GM12878 (cell line): ENCODE data around the gene DMKN. TPM values are rescaled to one million over a fixed set of nuclear protein-coding genes. Genes with fewer than 3 reads are reported as not detected.

ENCODE experiments used
- BCL11A ChIP-seq: IDR thresholded peaks from 2 replicates; pipeline ENCODE4 v1.6.1; 2011; ENCODE audit warnings: low read depth, low read length
- CEBPB ChIP-seq, 2 experiments: fragments of 150-350 bp in 1 of 2; IDR thresholded peaks; 2 replicates each; pipeline ENCODE4 v1.6.1; 2012 to 2014; ENCODE audit warnings: low read depth in 2 of 2, low read length in 2 of 2, borderline replicate concordance in 1 of 2, inconsistent platforms in 1 of 2
- CREB1 ChIP-seq: IDR thresholded peaks from 2 replicates; pipeline ENCODE4 v1.6.1; 2012; ENCODE audit warnings: low read depth, mild to moderate bottlenecking, inconsistent platforms
- CUX1 ChIP-seq: IDR thresholded peaks from 2 replicates; pipeline ENCODE4 v1.6.1; 2012; ENCODE audit warnings: improper control_type of control experiment, low read depth, low read length; ENCODE audit not compliant: insufficient replicate concordance
- DPF2 ChIP-seq: fragments of 450-650 bp; IDR thresholded peaks from 2 replicates; pipeline ENCODE4 v1.6.1; 2017; ENCODE audit warnings: mild to moderate bottlenecking
- EP300 ChIP-seq, 2 experiments: fragments of 150-350 bp in 1 of 2; IDR thresholded peaks; 2 replicates each; pipeline ENCODE4 v1.6.1; 2011 to 2012; ENCODE audit warnings: low read depth in 2 of 2, low read length in 2 of 2, borderline replicate concordance in 1 of 2, improper control_type of control experiment in 1 of 2, inconsistent platforms in 1 of 2; ENCODE audit not compliant: control insufficient read depth in 1 of 2
- ESRRA ChIP-seq: IDR thresholded peaks from 2 replicates; pipeline ENCODE4 v1.6.1; 2012; ENCODE audit warnings: mild to moderate bottlenecking, low read length, improper control_type of control experiment
- KAT2A ChIP-seq: conservative IDR thresholded peaks from 2 replicates; pipeline ENCODE4 v1.6.1; 2011; ENCODE audit warnings: low read depth, low read length; ENCODE audit not compliant: control insufficient read depth
- LARP7 ChIP-seq: fragments of 450-650 bp; IDR thresholded peaks from 2 replicates; pipeline ENCODE4 v1.6.1; 2017; ENCODE audit warnings: mild to moderate bottlenecking
- NFXL1 ChIP-seq: fragments of 450-650 bp; IDR thresholded peaks from 2 replicates; pipeline ENCODE4 v1.6.1; 2017; ENCODE audit warnings: antibody characterized with exemption, mild to moderate bottlenecking, borderline replicate concordance
- NR2C1 ChIP-seq: fragments of 450-650 bp; IDR thresholded peaks from 2 replicates; pipeline ENCODE4 v1.6.1; 2017; ENCODE audit warnings: antibody characterized with exemption, mild to moderate bottlenecking, moderate library complexity
- NR2F1 ChIP-seq: fragments of 450-650 bp; conservative IDR thresholded peaks from 2 replicates; pipeline ENCODE4 v1.6.1; 2017; ENCODE audit warnings: mild to moderate bottlenecking
- PRDM15 ChIP-seq: fragments of 450-650 bp; formaldehyde crosslinking; IDR thresholded peaks from 2 replicates; pipeline ENCODE4 v1.4.0; 2020; ENCODE audit warnings: mild to moderate bottlenecking, moderate library complexity
- RELA ChIP-seq: fragments of 450-650 bp; IDR thresholded peaks from 2 replicates; pipeline ENCODE4 v1.8.0; 2014; ENCODE audit warnings: borderline replicate concordance; ENCODE audit not compliant: partially characterized antibody
- RUNX3 ChIP-seq: IDR thresholded peaks from 2 replicates; pipeline ENCODE4 v1.6.1; 2012; ENCODE audit warnings: low read length, inconsistent platforms
- SIN3A ChIP-seq: IDR thresholded peaks from 2 replicates; pipeline ENCODE4 v1.6.1; 2012; ENCODE audit warnings: low read depth, low read length, improper control_type of control experiment
- SMC3 ChIP-seq: IDR thresholded peaks from 2 replicates; pipeline ENCODE4 v1.6.1; 2011; ENCODE audit warnings: low read length, improper control_type of control experiment, borderline replicate concordance
- SP1 ChIP-seq: IDR thresholded peaks from one replicate; pipeline ENCODE4 v1.6.1; 2011; ENCODE audit warnings: low read depth, low read length
- TBL1XR1 ChIP-seq: IDR thresholded peaks from 2 replicates; pipeline ENCODE4 v1.6.1; 2012; ENCODE audit warnings: low read depth, low read length, improper control_type of control experiment
- ZBED1 ChIP-seq: IDR thresholded peaks from 2 replicates; pipeline ENCODE4 v1.6.1; 2016; ENCODE audit warnings: borderline replicate concordance
- ZNF217 ChIP-seq: fragments of 450-650 bp; IDR thresholded peaks from 2 replicates; pipeline ENCODE4 v1.6.1; 2017; ENCODE audit warnings: antibody characterized with exemption, mild to moderate bottlenecking
- polyA plus RNA-seq, 11 experiments: library from polyadenylated mRNA; depleted of rRNA in 4 of 11; unstranded in 6 of 11; stranded (reverse) in 5 of 11; fragments of >200 nt; fragmentation: Nextera tagmentation in 4 of 11; fragmentation: Illumina TruSeq in 1 of 11; extraction: Ambion mirVana in 4 of 11; extraction: Trizol in 1 of 11; gene quantifications; 1 replicate in 1 of 11; 2 replicates in 10 of 11; pipeline versions ENCODE4 v1.2.1 to v1.2.3, GENCODE V29; 2011 to 2016; ENCODE audit warnings: inconsistent platforms in 2 of 11, missing spikeins in 2 of 11, low read depth in 1 of 11
- total RNA-seq, 4 experiments: library from RNA; depleted of rRNA in 3 of 4; stranded (reverse); fragments of >200 nt in 3 of 4; fragmentation: Illumina TruSeq in 1 of 4; extraction: Trizol in 1 of 4; gene quantifications; 2 replicates each; pipeline versions ENCODE4 v1.2.1 to v1.2.3, GENCODE V29; 2013 to 2021

The DMKN gene
- total and polyA plus RNA-seq, 10 of the 15 experiments (the other 5 are each of a cell fraction or from before 2014, with no cell fraction given): 36.4 to 114 (median 58.6) TPM

- no peak for TF ChIP-seq CEBPB (IDR thresholded peaks at IDR 0.05; ENCODE audit: borderline replicate concordance in 1 of 2, low read depth in 2 of 2, low read length in 2 of 2)
- TF ChIP-seq LARP7: no peak
- TF ChIP-seq ESRRA: no peak
- no peak for TF ChIP-seq NFXL1
- TF ChIP-seq SIN3A: no peak
- peak; percentile 55; the same call in 1 of the 2 replicates for TF ChIP-seq RUNX3
- no peak for TF ChIP-seq PRDM15 (CRISPR knock-in tag)
- peak; percentile 28 for TF ChIP-seq SP1
- peak; percentile 82 for TF ChIP-seq BCL11A
- peak; percentile 83 to 88; a peak in 3 of 4 replicates for TF ChIP-seq EP300 (IDR thresholded peaks at IDR 0.05; ENCODE audit: borderline replicate concordance in 1 of 2, control insufficient read depth in 1 of 2, low read depth in 2 of 2, low read length in 2 of 2)
- TF ChIP-seq ZBED1: no peak
- 0 out of 2 replicates have a peak, but pooled peaks have one; percentile 23 for TF ChIP-seq TBL1XR1
- TF ChIP-seq NR2C1: no peak
- TF ChIP-seq ZNF217: no peak; the same call in 1 of the 2 replicates
- TF ChIP-seq SMC3: no peak
- no peak for TF ChIP-seq CREB1
- no peak for TF ChIP-seq CUX1
- TF ChIP-seq DPF2: peak; percentile 97
- peak; percentile 96 for TF ChIP-seq NR2F1
- no peak for TF ChIP-seq KAT2A
- TF ChIP-seq RELA: no peak
Measured at GRCh38 chr19:35458731-35459391, 54.6 kb downstream of the DMKN start (continued).
